ENCODE results near the gene RBPMS2. TPM values are rescaled to one million over a fixed set of nuclear protein-coding genes. Genes with fewer than 3 reads are reported as not detected.

Gene RBPMS2
- total and polyA plus RNA-seq, 2 of the 8 experiments (the other 6 are each of a cell fraction or from before 2014, with no cell fraction given), result 55.8 to 238 TPM

GRCh38 chr15:64720188-64720587 is 55.2 kb downstream of the RBPMS2 start:
- Histone ChIP-seq H4K8ac (ENCODE audit: extremely low read depth, insufficient read depth, low read length) (no peak overlapping the region), H3K27ac (ENCODE audit: low read depth, low read length) (no peak overlapping the region), H3K4me2 (ENCODE audit: insufficient read depth in 1 of 2, low read depth in 2 of 2, low read length in 2 of 2) (no peak overlapping the region), H3K79me2 (ENCODE audit: control insufficient read depth in 1 of 2, insufficient read depth in 2 of 2, low read length in 2 of 2) (peaks cover 0 to 37% of the 10 kb centered on the region in 2 experiments; a peak in 2 of 4 replicates), H3K79me1 (ENCODE audit: low read depth, low read length) (peaks cover 2% of the 10 kb centered on the region; the same call in 1 of the 2 replicates), H3K36me3 (ENCODE audit: control insufficient read depth in 2 of 4, insufficient read depth in 4 of 4, low read length in 3 of 4) (peaks cover 11 to 44% (median 33%) of the 10 kb centered on the region in 4 experiments), H3K9me3 (ENCODE audit: insufficient read depth in 2 of 2, low read depth in 1 of 2, low read length in 1 of 2) (no peaks in the 10 kb centered on the region), H3K4ac (replicated peaks; ENCODE audit: insufficient read length, low read depth, low read length) (no peak overlapping the region), H2BK15ac (ENCODE audit: low read length) (no peak overlapping the region), H3K56ac (replicated peaks; ENCODE audit: insufficient read length, low read depth, low read length) (no peak overlapping the region), H2BK120ac (replicated peaks; ENCODE audit: low read depth, low read length) (no peak overlapping the region), H4K20me1 (replicated peaks in 1 of 2; ENCODE audit: control insufficient read depth in 1 of 2, insufficient read depth in 2 of 2, low read length in 2 of 2) (peaks cover 2 to 11% of the 10 kb centered on the region in 2 experiments), H2BK5ac (ENCODE audit: low read depth, low read length) (no peak overlapping the region), H3K14ac (ENCODE audit: insufficient read length) (no peak overlapping the region), H2AK5ac (ENCODE audit: low read depth, low read length) (no peak overlapping the region), H3K4me3 (ENCODE audit: extremely low read depth in 1 of 4, insufficient read depth in 2 of 4, low read depth in 3 of 4, low read length in 4 of 4) (no peak overlapping the region), H3K9ac (replicated peaks in 1 of 4; ENCODE audit: extremely low read depth in 1 of 4, low read depth in 3 of 4, low read length in 3 of 4) (no peak overlapping the region), H4K5ac (ENCODE audit: insufficient read length, low read depth, low read length) (no peak overlapping the region), H3K27me3 (replicated peaks in 1 of 4; ENCODE audit: control insufficient read depth in 3 of 4, extremely low read depth in 1 of 4, insufficient read depth in 3 of 4, low read length in 3 of 4) (no peaks in the 10 kb centered on the region), H3K23ac (ENCODE audit: insufficient read length) (no peak overlapping the region), H2BK12ac (ENCODE audit: low read depth, low read length) (no peak overlapping the region), H2AFZ (ENCODE audit: low read length) (no peak overlapping the region), H3K18ac (ENCODE audit: extremely low read depth, low read length) (no peak overlapping the region), H4K91ac (replicated peaks; ENCODE audit: insufficient read length, low read length) (no peak overlapping the region), H2BK20ac (ENCODE audit: low read length) (no peak overlapping the region), H3K23me2 (ENCODE audit: low read depth, low read length) (no peaks in the 10 kb centered on the region), H3K4me1 (replicated peaks in 1 of 4; ENCODE audit: control insufficient read depth in 3 of 4, insufficient read depth in 4 of 4, low read length in 3 of 4) (no peaks in the 10 kb centered on the region)
- ChIA-PET CTCF (ENCODE audit: partially characterized antibody) (interaction anchor here (0.6 to 15.6 kb wide), 7 partner anchors 8 to 198 kb away, joined by 3 to 262 read pairs (median 7); no protein-coding TSS in a partner anchor), POLR2A (ENCODE audit: partially characterized antibody) (interaction anchor here (0.5 to 59.2 kb wide), 3 partner anchors 22 to 311 kb away, joined by 3 to 1192 read pairs (median 3); no protein-coding TSS in a partner anchor)
- DNase-seq (ENCODE audit: low read depth in 1 of 2, low spot score in 2 of 2) (no peak), FAIRE-seq (no peak)
- WGBS, 2 experiments (ENCODE audit: extremely low coverage in 1 of 2, insufficient coverage in 1 of 2, insufficient read length in 1 of 2, insufficient replicate concordance in 2 of 2, low coverage in 1 of 2, low lambda C conversion rate in 2 of 2, missing lambda C conversion rate in 1 of 2), result 96% methylated on average over 3 of the region's 3 CpGs; no CpG with 5 or more reads in 1 of the 2 experiments
- TF ChIP-seq, protein P1, sequence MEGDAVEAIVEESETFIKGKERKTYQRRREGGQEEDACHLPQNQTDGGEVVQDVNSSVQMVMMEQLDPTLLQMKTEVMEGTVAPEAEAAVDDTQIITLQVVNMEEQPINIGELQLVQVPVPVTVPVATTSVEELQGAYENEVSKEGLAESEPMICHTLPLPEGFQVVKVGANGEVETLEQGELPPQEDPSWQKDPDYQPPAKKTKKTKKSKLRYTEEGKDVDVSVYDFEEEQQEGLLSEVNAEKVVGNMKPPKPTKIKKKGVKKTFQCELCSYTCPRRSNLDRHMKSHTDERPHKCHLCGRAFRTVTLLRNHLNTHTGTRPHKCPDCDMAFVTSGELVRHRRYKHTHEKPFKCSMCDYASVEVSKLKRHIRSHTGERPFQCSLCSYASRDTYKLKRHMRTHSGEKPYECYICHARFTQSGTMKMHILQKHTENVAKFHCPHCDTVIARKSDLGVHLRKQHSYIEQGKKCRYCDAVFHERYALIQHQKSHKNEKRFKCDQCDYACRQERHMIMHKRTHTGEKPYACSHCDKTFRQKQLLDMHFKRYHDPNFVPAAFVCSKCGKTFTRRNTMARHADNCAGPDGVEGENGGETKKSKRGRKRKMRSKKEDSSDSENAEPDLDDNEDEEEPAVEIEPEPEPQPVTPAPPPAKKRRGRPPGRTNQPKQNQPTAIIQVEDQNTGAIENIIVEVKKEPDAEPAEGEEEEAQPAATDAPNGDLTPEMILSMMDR (IDR thresholded peaks at IDR 0.05; ENCODE audit: control extremely low read depth in 1 of 3, insufficient read depth in 1 of 3, low read depth in 1 of 3, low read length in 3 of 3), result no peak
- no peak for TF ChIP-seq CHD2 (IDR thresholded peaks at IDR 0.05; ENCODE audit: low read length)
- TF ChIP-seq, protein P2, sequence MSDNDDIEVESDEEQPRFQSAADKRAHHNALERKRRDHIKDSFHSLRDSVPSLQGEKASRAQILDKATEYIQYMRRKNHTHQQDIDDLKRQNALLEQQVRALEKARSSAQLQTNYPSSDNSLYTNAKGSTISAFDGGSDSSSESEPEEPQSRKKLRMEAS (IDR thresholded peaks at IDR 0.05), result no peak
- TF ChIP-seq NANOG (IDR thresholded peaks at IDR 0.05; ENCODE audit: insufficient read depth, low read depth, low read length, poor library complexity, severe bottlenecking), result no peak
- no peak for TF ChIP-seq KDM5A (IDR thresholded peaks at IDR 0.05; ENCODE audit: low read length)
- no peak for TF ChIP-seq BCL11A (IDR thresholded peaks at IDR 0.05; ENCODE audit: low read depth in 2 of 2, low read length in 2 of 2)
- TF ChIP-seq, protein P3, sequence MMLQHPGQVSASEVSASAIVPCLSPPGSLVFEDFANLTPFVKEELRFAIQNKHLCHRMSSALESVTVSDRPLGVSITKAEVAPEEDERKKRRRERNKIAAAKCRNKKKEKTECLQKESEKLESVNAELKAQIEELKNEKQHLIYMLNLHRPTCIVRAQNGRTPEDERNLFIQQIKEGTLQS (IDR thresholded peaks at IDR 0.05; ENCODE audit: insufficient read depth, low read depth, low read length), result no peak
- no peak for TF ChIP-seq POU5F1 (IDR thresholded peaks at IDR 0.05; ENCODE audit: low read depth, low read length)
- no peak for TF ChIP-seq USF2 (IDR thresholded peaks at IDR 0.05; ENCODE audit: low read length)

All from H1 (cell line).